ENCODE results near the gene PARD6A. TPM values are rescaled to one million over a fixed set of nuclear protein-coding genes. Genes with fewer than 3 reads are reported as not detected.

PARD6A gene
- total and polyA plus RNA-seq, 2 experiments from 2014 or later: 0.71 to 1.1 TPM

DNA sequence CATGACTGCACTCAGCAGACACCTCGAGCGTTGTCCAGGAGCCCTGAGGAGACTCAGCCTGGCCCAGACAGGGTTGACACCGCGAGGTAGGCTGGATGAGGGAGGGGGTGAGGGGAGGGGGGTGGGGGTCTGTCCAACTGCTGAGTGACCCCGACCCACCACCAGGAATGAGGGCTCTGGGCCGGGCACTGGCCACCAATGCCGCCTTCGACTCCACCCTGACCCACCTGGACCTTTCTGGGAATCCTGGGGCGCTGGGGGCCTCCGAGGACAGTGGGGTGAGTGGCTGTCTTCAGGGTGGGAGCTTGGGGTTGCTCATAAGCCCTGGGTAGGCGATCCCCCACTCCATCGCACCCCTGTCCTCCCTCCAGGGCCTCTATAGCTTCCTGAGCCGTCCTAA, 13.1 kb upstream of the PARD6A start:
- H3K27me3 ChIP-seq: peaks cover 95% of the 10 kb centered on the region
- no peak for DNase-seq (ENCODE audit: low read depth in 1 of 2, low spot score in 1 of 2)

DNA sequence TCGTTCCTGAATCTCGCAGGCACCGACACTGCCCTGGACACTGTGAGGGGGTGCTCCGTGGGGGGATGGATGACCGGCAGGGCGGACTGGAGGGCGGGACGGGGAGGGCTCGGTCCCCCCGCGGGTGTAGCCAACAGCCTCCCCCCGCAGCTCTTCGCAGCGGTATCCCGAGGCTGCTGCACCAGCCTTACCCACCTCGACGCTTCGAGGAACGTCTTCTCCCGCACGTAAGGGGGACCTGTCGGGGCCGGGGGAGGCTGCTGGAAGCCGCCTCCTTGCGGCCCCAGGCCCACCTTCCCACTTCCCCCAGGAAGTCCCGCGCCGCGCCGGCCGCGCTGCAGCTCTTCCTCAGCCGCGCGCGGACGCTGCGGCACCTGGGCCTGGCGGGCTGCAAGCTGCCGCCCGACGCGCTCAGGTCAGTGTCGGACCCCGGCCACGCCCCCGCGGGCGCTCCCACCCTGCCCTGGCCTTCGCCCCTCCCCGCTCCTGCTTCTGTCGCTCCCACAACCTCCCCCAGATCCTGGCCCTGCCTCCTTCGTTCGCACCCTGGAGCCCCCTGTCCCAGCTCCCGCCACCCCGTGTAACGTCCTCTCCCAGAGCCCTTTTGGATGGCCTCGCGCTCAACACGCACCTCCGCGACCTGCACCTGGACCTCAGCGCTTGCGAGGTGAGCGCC, 12.5 kb upstream of the PARD6A start:
- Histone ChIP-seq H3K9me3 (ENCODE audit: low read depth) (no peaks in the 10 kb centered on the region), H3K27me3 (peaks cover 96% of the 10 kb centered on the region), H3K36me3 (no peaks in the 10 kb centered on the region), H3K4me1 (ENCODE audit: low read depth) (peaks cover under 1% of the 10 kb centered on the region), H3K27ac (no peak overlapping the region), H3K4me3 (no peak overlapping the region)
- DNase-seq (ENCODE audit: low read depth in 1 of 2, low spot score in 1 of 2): no peak
- TF ChIP-seq, protein P1, sequence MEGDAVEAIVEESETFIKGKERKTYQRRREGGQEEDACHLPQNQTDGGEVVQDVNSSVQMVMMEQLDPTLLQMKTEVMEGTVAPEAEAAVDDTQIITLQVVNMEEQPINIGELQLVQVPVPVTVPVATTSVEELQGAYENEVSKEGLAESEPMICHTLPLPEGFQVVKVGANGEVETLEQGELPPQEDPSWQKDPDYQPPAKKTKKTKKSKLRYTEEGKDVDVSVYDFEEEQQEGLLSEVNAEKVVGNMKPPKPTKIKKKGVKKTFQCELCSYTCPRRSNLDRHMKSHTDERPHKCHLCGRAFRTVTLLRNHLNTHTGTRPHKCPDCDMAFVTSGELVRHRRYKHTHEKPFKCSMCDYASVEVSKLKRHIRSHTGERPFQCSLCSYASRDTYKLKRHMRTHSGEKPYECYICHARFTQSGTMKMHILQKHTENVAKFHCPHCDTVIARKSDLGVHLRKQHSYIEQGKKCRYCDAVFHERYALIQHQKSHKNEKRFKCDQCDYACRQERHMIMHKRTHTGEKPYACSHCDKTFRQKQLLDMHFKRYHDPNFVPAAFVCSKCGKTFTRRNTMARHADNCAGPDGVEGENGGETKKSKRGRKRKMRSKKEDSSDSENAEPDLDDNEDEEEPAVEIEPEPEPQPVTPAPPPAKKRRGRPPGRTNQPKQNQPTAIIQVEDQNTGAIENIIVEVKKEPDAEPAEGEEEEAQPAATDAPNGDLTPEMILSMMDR (IDR thresholded peaks at IDR 0.05; ENCODE audit: low read depth, low read length): no peak

More for the DNA sequence above, 13.1 kb upstream of the PARD6A start:
- TF ChIP-seq, protein P1 (IDR thresholded peaks at IDR 0.05; ENCODE audit: low read depth, low read length): no peak
- H3K36me3 ChIP-seq: no peaks in the 10 kb centered on the region
- no peaks in the 10 kb centered on the region for H3K4me1 ChIP-seq (ENCODE audit: low read depth)
- no peak overlapping the region for H3K27ac ChIP-seq
- no peaks in the 10 kb centered on the region for H3K9me3 ChIP-seq (ENCODE audit: low read depth)
- no peak overlapping the region for H3K4me3 ChIP-seq

DNA sequence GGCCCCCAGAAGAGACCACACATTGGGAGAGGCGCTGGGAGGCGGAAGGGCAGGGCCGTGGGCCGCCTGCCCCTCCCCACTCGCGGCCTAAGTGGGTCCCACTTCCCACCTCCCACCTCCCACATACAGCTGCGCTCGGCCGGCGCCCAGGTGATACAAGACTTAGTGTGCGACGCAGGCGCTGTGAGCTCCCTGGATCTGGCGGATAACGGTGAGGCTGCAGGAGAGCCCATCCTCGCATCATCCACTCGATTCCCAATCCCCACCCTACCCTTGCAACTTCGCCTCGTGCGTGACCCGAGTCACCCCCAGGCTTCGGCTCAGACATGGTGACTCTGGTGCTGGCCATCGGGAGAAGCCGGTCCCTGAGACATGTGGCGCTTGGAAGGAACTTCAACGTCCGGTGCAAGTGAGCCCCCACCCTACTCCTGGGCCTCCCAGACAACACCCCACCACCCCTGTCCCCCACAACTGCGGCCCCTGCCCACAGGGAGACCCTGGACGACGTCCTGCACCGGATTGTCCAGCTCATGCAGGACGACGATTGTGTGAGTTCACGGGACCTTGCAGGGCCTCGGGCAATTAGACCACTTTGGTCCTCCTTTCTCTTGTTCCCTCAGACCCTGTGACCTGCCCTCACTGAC, 11.9 kb upstream of the PARD6A start:
- H3K9me3 ChIP-seq (ENCODE audit: low read depth): no peaks in the 10 kb centered on the region
- H3K36me3 ChIP-seq: no peaks in the 10 kb centered on the region
- no peak overlapping the region for H3K4me3 ChIP-seq
- no peak overlapping the region for H3K27ac ChIP-seq
- peaks cover 100% of the 10 kb centered on the region for H3K27me3 ChIP-seq
- DNase-seq (ENCODE audit: low read depth in 1 of 2, low spot score in 1 of 2): no peak
- TF ChIP-seq, protein P1 (IDR thresholded peaks at IDR 0.05; ENCODE audit: low read depth, low read length): no peak
- H3K4me1 ChIP-seq (ENCODE audit: low read depth): peaks cover 7% of the 10 kb centered on the region

DNA sequence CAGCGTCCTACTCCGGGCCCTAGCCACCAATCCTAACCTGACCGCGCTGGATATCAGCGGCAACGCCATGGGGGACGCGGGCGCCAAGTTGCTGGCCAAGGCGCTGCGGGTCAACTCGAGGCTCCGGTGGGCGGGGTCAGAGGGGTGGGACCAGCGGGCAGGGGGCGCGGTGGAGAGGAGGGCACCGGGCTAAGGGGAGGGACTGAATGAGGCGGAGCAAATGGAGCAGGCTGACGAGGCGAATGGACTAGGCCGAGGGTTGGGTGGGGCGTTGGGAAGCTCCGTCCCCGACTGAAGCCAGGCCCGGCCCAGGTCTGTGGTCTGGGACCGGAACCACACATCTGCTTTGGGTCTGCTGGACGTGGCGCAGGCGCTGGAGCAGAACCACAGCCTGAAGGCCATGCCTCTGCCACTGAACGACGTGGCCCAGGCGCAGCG, 11.2 kb upstream of the PARD6A start:
- DNase-seq (ENCODE audit: low read depth in 1 of 2, low spot score in 1 of 2): peak in 1 of 2 donors; percentile 23
- TF ChIP-seq, protein P1 (IDR thresholded peaks at IDR 0.05; ENCODE audit: low read depth, low read length): no peak
- no peak overlapping the region for H3K4me3 ChIP-seq
- H3K36me3 ChIP-seq: no peaks in the 10 kb centered on the region
- H3K4me1 ChIP-seq (ENCODE audit: low read depth): peaks cover 10% of the 10 kb centered on the region
- no peak overlapping the region for H3K27ac ChIP-seq
- H3K27me3 ChIP-seq: peaks cover 100% of the 10 kb centered on the region
- H3K9me3 ChIP-seq (ENCODE audit: low read depth): no peaks in the 10 kb centered on the region

DNA sequence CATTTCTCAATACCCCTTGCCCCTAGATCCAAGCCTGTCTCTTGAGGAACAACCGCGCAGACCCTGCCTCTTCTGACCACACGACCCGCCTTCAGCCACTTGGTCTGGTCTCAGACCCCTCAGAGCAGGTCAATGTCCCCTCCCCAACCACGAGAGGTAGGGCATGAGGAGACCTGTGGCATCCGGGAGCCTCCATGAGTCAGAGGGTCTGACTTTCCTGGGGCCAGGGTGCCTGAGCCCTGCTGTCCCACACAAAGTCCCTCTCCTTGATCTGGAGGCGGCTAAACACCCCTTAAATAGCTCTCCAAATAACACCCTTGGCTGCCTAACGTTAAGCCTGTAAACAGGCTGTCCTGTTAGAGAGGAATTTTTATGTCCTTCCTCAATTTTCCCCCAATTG, 10.7 kb upstream of the PARD6A start:
- TF ChIP-seq, protein P1 (IDR thresholded peaks at IDR 0.05; ENCODE audit: low read depth, low read length): no peak
- no peaks in the 10 kb centered on the region for H3K36me3 ChIP-seq
- peaks cover 100% of the 10 kb centered on the region for H3K27me3 ChIP-seq
- no peak overlapping the region for H3K4me3 ChIP-seq
- H3K4me1 ChIP-seq (ENCODE audit: low read depth): peaks cover 10% of the 10 kb centered on the region
- no peaks in the 10 kb centered on the region for H3K9me3 ChIP-seq (ENCODE audit: low read depth)
- no peak overlapping the region for H3K27ac ChIP-seq
- no peak for DNase-seq (ENCODE audit: low read depth in 1 of 2, low spot score in 1 of 2)

Measured in cardiac muscle cell (in vitro differentiated cells and primary cell).